ENCODE measurements around the gene CHCHD6. TPM values are rescaled to one million over a fixed set of nuclear protein-coding genes. Genes with fewer than 3 reads are reported as not detected.

The CHCHD6 gene
- total RNA-seq, 2 experiments from 2014 or later, result 15.0 to 16.2 TPM

DNA sequence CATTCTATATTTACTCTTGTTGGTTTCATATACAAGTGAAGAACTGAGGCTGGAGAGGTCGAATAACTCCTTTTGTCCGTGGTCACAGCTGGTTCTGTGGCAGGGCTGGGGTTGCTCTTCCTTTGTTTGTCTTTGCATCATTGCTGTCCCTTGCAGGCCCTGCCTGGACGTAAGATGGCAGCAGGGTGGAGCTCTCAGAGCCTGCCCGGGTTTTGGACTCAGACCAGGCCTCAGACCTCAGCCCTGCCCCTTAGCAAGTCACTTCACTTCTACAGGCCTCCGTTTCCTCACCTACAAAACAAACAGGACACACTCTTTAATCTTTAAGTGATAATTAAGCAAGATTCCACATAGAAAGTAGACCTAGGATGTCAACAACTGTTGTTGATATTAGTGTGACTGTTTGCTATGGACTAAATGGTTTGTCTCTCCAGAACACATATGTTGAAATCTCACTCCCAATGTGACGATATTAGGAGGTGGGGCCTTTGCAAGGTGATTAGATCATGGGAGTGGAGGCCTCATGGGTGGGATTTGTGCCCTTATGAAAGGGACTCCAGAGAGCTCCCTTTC, 213.3 kb downstream of the CHCHD6 start:
- H3K27ac Mint-ChIP-seq, result no peak overlapping the region
- H3K4me3 Mint-ChIP-seq, result no peak overlapping the region
- peaks cover 3% of the 10 kb centered on the region for H3K4me1 Mint-ChIP-seq
- no peak for DNase-seq
- H3K27me3 Mint-ChIP-seq, result no peaks in the 10 kb centered on the region
- H3K9me3 Mint-ChIP-seq, result peaks cover 7% of the 10 kb centered on the region
- peaks cover 27% of the 10 kb centered on the region for H3K36me3 Mint-ChIP-seq

DNA sequence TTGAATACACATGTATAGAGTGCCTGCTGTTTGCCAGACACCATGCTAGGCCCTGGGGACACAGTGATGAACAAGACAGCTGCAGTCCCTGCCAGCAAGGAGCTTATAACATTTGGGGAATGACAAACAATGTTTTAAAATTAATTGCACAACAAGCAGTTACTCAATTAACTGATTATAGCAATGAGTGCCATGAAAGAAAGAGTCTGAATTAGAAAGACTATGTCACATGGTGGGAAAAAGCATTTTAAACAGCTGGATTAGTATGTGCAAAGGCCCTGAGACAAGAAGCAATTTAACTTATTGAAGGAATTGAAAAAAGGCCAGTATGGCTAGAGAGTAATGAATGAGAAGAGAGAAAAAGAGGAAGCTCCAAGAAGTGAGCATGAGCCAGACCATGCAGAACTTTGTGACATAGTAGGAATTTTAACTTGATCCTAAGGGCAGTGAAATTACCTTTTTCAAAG, 214.3 kb downstream of the CHCHD6 start:
- no peaks in the 10 kb centered on the region for H3K27me3 Mint-ChIP-seq
- no peak overlapping the region for H3K4me3 Mint-ChIP-seq
- H3K36me3 Mint-ChIP-seq, result peaks cover 27% of the 10 kb centered on the region
- H3K27ac Mint-ChIP-seq, result no peak overlapping the region
- H3K4me1 Mint-ChIP-seq, result no peaks in the 10 kb centered on the region
- peaks cover 7% of the 10 kb centered on the region for H3K9me3 Mint-ChIP-seq
- DNase-seq, result no peak

DNA sequence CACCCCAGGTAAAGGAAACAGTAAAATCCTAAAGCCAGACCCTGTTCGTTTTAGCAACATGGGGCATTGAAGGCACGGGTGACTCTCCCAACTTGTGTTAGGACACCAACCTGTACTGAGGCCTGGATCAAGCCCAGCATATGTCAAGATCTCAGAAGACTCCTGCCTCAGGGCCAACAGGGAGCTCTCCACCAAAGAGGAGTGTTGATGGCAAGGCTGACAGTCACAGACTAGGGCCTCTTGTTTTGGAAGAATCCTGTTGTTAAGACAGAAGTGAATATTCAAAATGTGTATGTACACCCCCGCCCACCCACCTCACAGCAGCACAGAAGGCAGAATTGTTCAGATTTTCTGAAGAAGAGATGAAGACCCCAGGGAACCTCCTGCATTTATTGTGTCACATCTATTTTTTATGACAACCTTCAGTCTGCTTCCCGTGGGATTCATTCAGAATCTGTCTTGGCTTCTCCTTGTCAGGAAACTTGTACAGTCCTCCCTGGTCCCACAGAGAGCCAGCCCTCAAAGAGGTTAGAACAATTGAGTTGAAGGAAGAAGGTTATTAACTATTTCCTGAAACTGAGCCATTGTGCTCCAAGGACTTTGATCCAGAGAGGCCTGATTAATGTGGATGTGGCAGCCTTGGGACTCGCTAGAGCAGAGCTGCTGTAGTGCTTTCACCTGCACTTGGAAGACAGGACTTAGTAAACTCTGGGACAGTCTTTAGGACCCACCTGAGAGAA, 217.2 kb downstream of the CHCHD6 start:
- Mint-ChIP-seq H3K36me3 (peaks cover 20% of the 10 kb centered on the region), H3K4me1 (no peaks in the 10 kb centered on the region), H3K27ac (no peak overlapping the region), H3K27me3 (no peaks in the 10 kb centered on the region), H3K4me3 (no peak overlapping the region), H3K9me3 (peaks cover 7% of the 10 kb centered on the region)
- DNase-seq, result no peak

DNA sequence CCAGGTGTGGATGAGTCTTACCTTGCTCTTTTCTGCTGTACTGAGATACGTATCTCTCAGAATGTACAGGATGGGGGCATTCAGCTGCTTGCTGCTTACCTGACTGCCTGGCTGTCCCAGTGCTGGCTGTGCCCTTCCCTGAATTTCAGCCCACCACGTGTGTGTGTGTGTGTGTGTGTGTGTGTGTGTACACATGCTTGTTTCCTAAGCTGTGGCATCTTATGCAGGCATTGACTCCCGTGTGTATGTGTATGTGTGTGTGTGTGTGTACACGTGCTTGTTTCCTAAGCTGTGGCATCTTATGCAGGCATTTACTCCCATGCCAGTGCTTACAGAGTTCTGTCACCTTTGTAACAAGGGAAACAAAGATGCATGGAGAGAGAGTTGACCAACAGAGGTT, 218.4 kb downstream of the CHCHD6 start:
- Mint-ChIP-seq H3K4me1 (no peaks in the 10 kb centered on the region), H3K27me3 (no peaks in the 10 kb centered on the region), H3K36me3 (peaks cover 17% of the 10 kb centered on the region), H3K27ac (no peak overlapping the region), H3K4me3 (no peak overlapping the region), H3K9me3 (peaks cover 7% of the 10 kb centered on the region)
- no peak for DNase-seq

DNA sequence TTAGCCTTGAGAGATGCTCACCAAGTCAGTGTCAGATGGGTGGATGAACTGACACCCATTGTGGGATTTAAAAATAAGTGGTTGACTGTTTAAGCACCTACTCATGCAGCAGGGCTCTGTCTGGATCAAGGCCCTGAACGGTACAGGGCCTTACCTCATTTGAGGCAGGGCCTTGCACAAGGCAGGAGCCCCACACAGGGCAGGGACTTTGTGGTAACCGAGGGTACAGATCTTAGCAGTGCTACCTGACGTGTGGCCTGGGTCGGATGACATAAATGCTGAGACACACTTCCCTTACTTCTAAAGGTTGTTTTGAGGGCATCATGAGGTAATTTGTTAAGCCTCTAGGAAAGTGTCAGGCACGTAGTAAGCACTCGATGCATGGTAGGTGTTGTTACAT, 219.4 kb downstream of the CHCHD6 start:
- Mint-ChIP-seq H3K27me3 (no peaks in the 10 kb centered on the region), H3K36me3 (peaks cover 13% of the 10 kb centered on the region), H3K9me3 (peaks cover 7% of the 10 kb centered on the region), H3K27ac (no peak overlapping the region), H3K4me1 (no peaks in the 10 kb centered on the region), H3K4me3 (no peak overlapping the region)
- DNase-seq, result no peak

DNA sequence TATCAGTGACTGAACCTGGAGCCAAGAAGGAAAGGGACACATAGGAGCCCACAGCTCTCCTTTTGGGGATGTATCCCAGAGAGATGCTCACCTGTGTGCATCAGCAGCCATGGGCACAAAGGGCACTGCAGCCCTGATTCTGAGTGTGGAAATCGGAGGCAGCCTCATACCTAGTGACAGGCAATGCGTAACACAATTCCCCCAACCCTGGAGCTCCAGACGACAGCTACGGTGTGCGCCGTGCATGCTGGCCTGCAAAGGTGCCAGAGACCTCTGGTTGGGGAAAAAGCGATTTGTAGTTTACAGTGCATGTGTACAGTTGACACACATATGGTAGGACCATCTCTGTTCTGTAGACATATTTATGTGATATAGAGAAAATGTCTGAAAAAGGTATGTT, 219.9 kb downstream of the CHCHD6 start:
- Mint-ChIP-seq H3K4me3 (no peak overlapping the region), H3K27me3 (no peaks in the 10 kb centered on the region), H3K4me1 (no peaks in the 10 kb centered on the region), H3K36me3 (peaks cover 13% of the 10 kb centered on the region), H3K9me3 (peaks cover 6% of the 10 kb centered on the region), H3K27ac (no peak overlapping the region)
- DNase-seq, result no peak

DNA sequence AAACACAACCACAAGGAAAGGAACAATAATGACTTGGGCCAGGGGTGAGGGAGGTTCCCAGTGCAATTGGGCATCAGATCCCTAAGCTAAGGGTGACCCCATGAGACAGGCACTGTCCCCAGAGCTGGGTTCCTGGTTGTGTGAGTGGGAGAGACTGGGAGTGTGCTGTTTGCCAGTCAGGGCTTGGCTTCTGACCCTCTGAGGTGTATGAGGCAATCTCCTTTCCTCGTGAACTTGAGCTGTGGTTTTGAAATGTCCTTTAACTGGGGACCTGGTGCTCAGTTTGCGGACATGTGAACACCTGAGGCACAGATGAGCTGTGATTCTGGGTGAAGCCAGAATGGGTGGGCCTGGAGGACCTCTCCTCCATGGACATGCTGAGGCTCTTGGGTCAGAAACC, 220.4 kb downstream of the CHCHD6 start:
- no peak overlapping the region for H3K4me3 Mint-ChIP-seq
- DNase-seq, result no peak
- H3K9me3 Mint-ChIP-seq, result peaks cover 6% of the 10 kb centered on the region
- no peak overlapping the region for H3K27ac Mint-ChIP-seq
- H3K27me3 Mint-ChIP-seq, result no peaks in the 10 kb centered on the region
- peaks cover 13% of the 10 kb centered on the region for H3K36me3 Mint-ChIP-seq
- H3K4me1 Mint-ChIP-seq, result no peaks in the 10 kb centered on the region

DNA sequence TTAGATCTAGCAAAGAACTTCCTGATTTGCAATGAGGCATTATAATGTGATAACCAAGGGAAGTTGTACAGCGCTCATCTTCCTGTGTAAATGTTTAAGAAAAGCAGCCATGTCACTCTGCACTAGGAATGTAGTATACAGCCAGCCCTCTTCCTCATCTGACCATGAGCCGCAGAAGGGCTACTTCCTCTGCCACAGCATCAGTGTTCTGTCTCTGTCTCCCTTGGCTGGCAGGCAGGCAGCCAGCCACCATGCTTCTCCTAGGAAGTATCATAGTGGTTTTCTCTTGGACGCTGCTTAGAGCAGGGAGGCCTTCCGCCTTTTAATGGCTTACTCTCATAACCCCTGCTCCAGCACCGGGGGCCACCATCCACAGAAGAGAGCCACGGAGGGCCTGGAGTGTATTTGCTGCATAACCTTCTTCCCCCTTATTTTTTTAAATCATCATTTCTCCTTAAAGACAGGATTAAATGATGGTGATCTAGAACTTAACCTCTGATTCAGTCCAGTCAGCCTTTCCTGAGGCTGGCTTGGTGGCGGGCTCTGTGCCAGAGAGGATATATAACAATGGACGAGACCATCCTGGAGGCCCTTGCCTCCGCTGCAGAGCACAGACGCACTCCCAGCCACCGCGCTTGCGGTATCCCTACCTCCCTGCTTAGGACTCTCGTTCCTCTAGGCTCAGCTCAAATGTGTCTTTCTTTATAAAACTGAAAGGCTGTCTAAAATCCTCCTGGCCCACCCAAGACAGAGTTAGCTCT, 221.6 kb downstream of the CHCHD6 start:
- Mint-ChIP-seq H3K27ac (no peak overlapping the region), H3K9me3 (no peaks in the 10 kb centered on the region), H3K27me3 (no peaks in the 10 kb centered on the region), H3K4me1 (no peaks in the 10 kb centered on the region), H3K4me3 (no peak overlapping the region), H3K36me3 (peaks cover 5% of the 10 kb centered on the region)
- DNase-seq, result no peak

DNA sequence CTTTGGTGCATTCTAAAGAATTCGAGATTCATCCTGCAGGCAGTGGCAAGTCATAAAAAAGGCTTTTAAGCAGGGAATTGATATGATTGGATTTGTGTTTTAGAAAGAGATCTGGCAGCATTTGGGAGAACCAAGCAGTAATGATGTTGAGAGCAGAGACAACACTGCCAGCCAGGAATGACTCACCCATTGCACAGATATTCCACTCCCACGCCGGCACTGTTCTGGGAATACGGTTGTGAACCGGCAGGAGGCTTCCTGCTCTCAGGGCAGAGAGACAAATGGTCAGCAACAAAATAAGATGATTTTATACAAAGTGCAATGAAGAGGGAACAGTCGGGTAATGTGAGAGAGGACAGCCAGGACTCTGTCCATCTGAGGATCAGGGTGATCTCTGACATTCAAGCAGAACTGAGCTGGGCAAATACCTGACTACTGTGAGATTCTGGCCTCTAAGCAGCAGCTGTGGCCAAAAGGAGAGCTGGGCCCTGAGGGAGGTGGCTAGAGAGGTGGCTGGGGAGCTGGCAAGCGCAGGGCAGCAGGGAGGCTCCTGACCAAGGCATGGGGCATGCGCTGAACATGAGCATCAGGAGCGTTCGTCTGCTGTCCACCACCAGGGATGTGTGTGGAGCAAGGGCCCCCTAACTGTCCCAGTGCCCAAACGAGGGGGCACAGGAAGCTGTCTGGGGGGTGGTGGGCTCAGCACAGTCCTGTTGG, 222.8 kb downstream of the CHCHD6 start:
- DNase-seq, result no peak
- H3K9me3 Mint-ChIP-seq, result no peaks in the 10 kb centered on the region
- H3K4me1 Mint-ChIP-seq, result no peaks in the 10 kb centered on the region
- H3K27ac Mint-ChIP-seq, result no peak overlapping the region
- no peaks in the 10 kb centered on the region for H3K27me3 Mint-ChIP-seq
- peaks cover 2% of the 10 kb centered on the region for H3K36me3 Mint-ChIP-seq
- H3K4me3 Mint-ChIP-seq, result no peak overlapping the region

DNA sequence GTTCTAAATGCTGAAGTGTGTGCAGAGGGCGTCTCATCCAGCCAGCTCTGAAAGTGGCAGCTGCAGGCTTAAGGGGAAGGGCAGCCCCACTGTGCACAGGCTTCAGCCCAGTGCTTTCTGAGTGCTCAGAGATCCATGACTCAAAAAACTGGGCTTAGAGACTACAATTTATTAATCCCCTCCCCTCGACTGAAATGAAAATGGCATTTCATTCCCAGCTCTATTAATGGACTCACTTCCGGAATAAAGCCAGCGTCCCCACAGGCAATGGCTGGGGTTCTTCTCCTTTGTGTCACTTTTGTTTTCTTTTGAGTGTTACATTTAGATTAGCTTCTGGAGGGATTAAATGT, 223.3 kb downstream of the CHCHD6 start:
- Mint-ChIP-seq H3K27ac (no peak overlapping the region), H3K9me3 (no peaks in the 10 kb centered on the region), H3K4me1 (no peaks in the 10 kb centered on the region), H3K27me3 (no peaks in the 10 kb centered on the region), H3K36me3 (peaks cover 2% of the 10 kb centered on the region), H3K4me3 (no peak overlapping the region)
- DNase-seq, result no peak

DNA sequence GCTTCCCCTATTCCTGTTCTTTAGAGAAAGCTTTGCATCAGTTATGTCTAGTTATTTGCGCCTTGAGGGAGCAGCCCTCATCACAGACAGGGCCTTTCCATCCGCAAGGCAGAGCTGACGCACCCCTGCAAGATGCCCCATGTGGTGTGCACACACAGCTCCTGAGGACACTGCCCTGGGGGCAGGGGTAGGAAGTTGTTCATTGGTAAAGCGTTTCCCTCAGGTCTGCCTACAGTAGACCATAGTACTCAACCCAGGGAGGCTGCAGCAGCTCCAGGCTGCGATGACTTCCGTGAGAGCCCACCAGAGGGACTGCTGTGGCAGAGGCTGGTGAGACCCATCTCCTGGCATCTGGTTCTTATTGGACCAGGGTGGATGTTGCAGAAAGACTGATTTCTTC, 223.8 kb downstream of the CHCHD6 start:
- H3K27me3 Mint-ChIP-seq, result no peaks in the 10 kb centered on the region
- H3K36me3 Mint-ChIP-seq, result peaks cover 2% of the 10 kb centered on the region
- no peak overlapping the region for H3K4me3 Mint-ChIP-seq
- DNase-seq, result no peak
- no peaks in the 10 kb centered on the region for H3K4me1 Mint-ChIP-seq
- no peak overlapping the region for H3K27ac Mint-ChIP-seq
- no peaks in the 10 kb centered on the region for H3K9me3 Mint-ChIP-seq

DNA sequence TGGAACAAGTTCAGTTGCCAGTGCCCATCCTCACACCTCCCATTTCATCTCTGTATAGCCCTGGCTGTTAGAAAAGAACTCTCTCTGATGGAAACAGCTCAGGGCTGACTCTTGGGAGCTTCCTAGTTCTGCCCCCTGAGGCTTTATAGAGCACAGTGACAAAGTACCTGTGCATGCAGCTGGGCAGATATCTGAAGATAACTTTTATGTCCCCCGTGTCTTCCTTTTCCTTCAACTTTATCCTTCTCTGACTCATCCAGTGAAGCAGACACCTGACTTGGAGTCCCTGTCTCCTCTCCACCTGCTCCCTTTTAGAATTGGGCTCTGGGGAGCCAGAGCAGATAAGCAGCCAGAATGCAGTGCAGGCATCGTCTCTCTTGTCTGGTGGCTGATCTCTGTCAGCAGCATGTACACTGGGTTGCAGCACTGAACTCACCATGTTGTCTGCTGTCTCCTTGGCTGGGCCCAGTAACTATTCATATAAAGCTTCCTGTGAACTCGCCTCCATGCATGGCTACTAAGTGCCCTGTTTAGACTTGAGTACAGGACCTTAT, 225.0 kb downstream of the CHCHD6 start:
- Mint-ChIP-seq H3K27ac (no peak overlapping the region), H3K9me3 (no peaks in the 10 kb centered on the region), H3K27me3 (no peaks in the 10 kb centered on the region), H3K4me3 (no peak overlapping the region), H3K36me3 (peaks cover 2% of the 10 kb centered on the region), H3K4me1 (no peaks in the 10 kb centered on the region)
- DNase-seq, result no peak

DNA sequence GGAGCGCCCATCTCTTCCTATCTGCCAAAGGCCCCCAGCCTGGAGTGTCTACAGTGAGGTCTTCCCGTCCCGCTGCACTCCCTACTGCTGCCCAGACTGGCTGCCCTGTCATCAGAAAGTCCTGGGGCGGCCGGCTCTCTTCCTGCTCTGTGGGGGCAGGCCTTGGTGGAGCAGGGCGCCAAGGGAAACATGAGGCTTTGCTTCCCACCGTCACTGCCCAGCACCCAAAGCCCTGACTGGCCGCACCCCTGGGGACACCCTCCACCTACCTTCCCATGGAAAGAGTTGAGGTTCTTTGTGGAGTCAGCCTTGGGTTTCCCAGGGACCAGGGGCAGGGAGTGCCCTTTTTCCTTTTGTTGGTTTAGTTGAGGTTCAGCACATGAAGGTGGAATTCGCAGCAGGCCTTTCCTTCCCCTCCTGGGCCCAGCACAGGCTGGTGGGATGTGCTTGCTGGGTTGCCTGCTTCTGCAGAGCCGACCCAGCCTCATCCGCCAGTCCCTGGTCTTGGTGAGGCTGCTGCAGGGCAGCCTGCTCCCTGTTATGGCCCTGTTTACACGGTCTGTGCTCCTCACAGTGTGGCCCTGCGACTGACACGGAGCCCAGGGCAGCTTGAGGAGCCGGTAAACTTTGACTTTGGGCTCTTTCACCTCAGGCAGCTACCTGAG, 227.0 kb downstream of the CHCHD6 start:
- DNase-seq, result no peak
- no peaks in the 10 kb centered on the region for H3K4me1 Mint-ChIP-seq

DNA sequence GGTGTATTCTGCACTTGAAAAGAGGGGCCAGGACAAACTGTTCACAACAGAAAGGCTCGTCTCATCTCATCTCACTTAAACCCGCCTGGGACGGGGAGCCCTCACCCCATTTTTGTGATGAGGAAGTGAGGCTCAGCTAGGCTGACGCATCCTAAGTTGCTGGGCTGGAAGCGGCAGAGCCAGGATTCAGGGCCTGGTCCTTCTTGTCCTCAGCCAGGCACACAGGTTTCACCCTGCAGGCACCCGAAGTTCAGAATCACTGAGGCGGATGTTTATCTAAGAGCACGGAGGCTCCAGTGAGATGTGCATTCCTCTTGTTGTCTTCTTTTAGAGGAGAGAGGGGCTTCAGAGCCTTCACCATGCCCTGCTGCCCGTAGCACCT, 227.8 kb downstream of the CHCHD6 start:
- peaks cover 2% of the 10 kb centered on the region for H3K36me3 Mint-ChIP-seq
- DNase-seq, result no peak
- no peak overlapping the region for H3K27ac Mint-ChIP-seq
- H3K4me3 Mint-ChIP-seq, result no peak overlapping the region
- no peaks in the 10 kb centered on the region for H3K4me1 Mint-ChIP-seq
- H3K27me3 Mint-ChIP-seq, result no peaks in the 10 kb centered on the region
- no peaks in the 10 kb centered on the region for H3K9me3 Mint-ChIP-seq

More for the DNA sequence above, 227.0 kb downstream of the CHCHD6 start:
- Mint-ChIP-seq H3K4me3 (no peak overlapping the region), H3K36me3 (peaks cover 2% of the 10 kb centered on the region), H3K9me3 (no peaks in the 10 kb centered on the region), H3K27ac (no peak overlapping the region), H3K27me3 (no peaks in the 10 kb centered on the region)
